Right atrium auricular region (tissue), 2 donors: ENCODE measurements around the gene CAPZB. TPM values are rescaled to one million over a fixed set of nuclear protein-coding genes. Genes with fewer than 3 reads are reported as not detected.

Experiments
- DNase-seq: peaks from one replicate; pipeline ENCODE4 v3.0.0-alpha.2; 2019; ENCODE audit warnings: low spot score
- H3K27ac ChIP-seq, 2 donors: fragments of 200-600 bp; sonication (generic); 1 replicate in 1 of 2; 2 replicates in 1 of 2; pipeline ENCODE4 v1.5.1; 2016 to 2019
- H3K27me3 ChIP-seq, 2 donors: fragments of 200-600 bp; sonication (generic); one replicate each; pipeline versions ENCODE4 v1.5.1 to v1.6.0; 2017 to 2019
- H3K36me3 ChIP-seq: fragments of 200-600 bp; sonication (generic); one replicate; pipeline ENCODE4 v1.5.1; 2016
- H3K4me1 ChIP-seq, 2 donors: fragments of 200-600 bp; sonication (generic); one replicate each; pipeline versions ENCODE4 v1.5.1 to v1.6.0; 2017 to 2019
- H3K4me3 ChIP-seq, 2 donors: fragments of 200-600 bp; sonication (generic); 1 replicate in 1 of 2; 2 replicates in 1 of 2; pipeline ENCODE4 v1.5.1; 2017 to 2019; ENCODE audit warnings: mild to moderate bottlenecking in 1 of 2, moderate library complexity in 1 of 2
- H3K9me3 ChIP-seq, 2 donors: fragments of 200-600 bp; sonication (generic); one replicate each; pipeline ENCODE4 v1.5.1; 2019
- CTCF ChIP-seq, 2 donors: fragments of 200-600 bp; sonication (generic); IDR thresholded peaks; one replicate each; pipeline ENCODE4 v1.5.1; 2019; ENCODE audit warnings: antibody characterized with exemption in 2 of 2
- total RNA-seq, 2 donors: library from RNA; depleted of rRNA; stranded (reverse); fragments of >200 nt; gene quantifications; one replicate each; pipeline ENCODE4 v1.1.0, GENCODE V29; 2016

CAPZB gene
- total RNA-seq, 2 donors from 2014 or later, result 87.8 to 122 TPM

DNA sequence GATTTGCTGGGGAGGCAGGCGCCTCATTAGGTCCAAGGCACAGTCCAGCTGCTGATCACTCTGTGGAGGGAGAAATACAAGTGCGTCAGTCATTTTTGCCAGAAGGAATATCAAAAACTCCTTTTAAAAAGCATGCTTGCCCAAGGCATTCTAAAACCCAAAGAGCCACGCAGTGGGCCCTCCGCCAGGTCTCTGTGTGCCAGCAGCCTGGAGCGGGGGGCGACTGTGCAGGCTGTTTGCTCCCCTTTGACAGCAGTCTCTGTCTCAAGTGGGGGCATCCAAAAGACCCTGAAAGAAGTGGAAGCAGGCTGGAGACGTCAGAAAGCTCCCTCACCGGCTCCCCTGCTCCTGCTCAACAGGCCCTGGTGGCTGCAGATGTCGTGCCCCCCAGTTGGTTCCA, 65.6 kb downstream of the CAPZB start:
- Histone ChIP-seq H3K27me3 (no peaks in the 10 kb centered on the region), H3K36me3 (peaks cover 20% of the 10 kb centered on the region), H3K27ac (no peak overlapping the region), H3K9me3 (no peaks in the 10 kb centered on the region), H3K4me3 (no peak overlapping the region), H3K4me1 (peaks cover 0 to 84% of the 10 kb centered on the region in 2 donors)
- TF ChIP-seq CTCF (IDR thresholded peaks at IDR 0.05), result no peak
- DNase-seq, result no peak

GRCh38 chr1:19418503-19418971, 66.8 kb downstream of the CAPZB start:
- peaks cover 0 to 84% of the 10 kb centered on the region in 2 donors for H3K4me1 ChIP-seq
- peak overlapping the region; percentile 41 to 42 for H3K27ac ChIP-seq
- H3K9me3 ChIP-seq, result no peaks in the 10 kb centered on the region
- no peaks in the 10 kb centered on the region for H3K27me3 ChIP-seq
- no peak overlapping the region for H3K4me3 ChIP-seq
- H3K36me3 ChIP-seq, result peaks cover 20% of the 10 kb centered on the region
- no peak for TF ChIP-seq CTCF (IDR thresholded peaks at IDR 0.05)
- DNase-seq, result no peak

- Histone ChIP-seq H3K36me3 (peaks cover 20% of the 10 kb centered on the region), H3K4me1 (peaks cover 0 to 85% of the 10 kb centered on the region in 2 donors)
- TF ChIP-seq CTCF (IDR thresholded peaks at IDR 0.05), result no peak
Observed at GRCh38 chr1:19416921-19417470, 68.3 kb downstream of the CAPZB start.

DNA sequence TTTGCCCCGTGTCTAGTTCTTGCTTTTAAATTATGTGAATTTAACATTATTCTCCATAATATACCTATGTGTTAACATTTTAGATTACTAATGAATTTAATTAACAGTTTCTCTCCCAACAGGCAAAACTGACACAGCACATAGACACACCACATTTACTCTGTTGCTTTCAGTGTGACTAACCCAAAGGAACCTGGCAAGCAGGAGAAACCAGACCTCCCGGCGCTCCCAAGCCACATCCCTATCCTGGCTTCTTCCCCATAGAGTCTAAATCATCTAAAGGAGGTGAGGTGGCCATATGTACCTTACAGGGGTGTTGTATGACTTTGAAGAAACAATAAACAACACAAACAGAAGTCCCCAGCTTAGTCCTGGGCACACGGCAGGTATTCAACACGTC, 69.2 kb downstream of the CAPZB start:
- peaks cover 20% of the 10 kb centered on the region for H3K36me3 ChIP-seq
- H3K27ac ChIP-seq, result peak overlapping the region in 1 of 2 donors; percentile 70
- no peak for TF ChIP-seq CTCF (IDR thresholded peaks at IDR 0.05)
- no peaks in the 10 kb centered on the region for H3K9me3 ChIP-seq
- H3K4me3 ChIP-seq, result no peak overlapping the region
- no peaks in the 10 kb centered on the region for H3K27me3 ChIP-seq
- peaks cover 0 to 81% of the 10 kb centered on the region in 2 donors for H3K4me1 ChIP-seq
- no peak for DNase-seq

More at GRCh38 chr1:19416921-19417470, 68.3 kb downstream of the CAPZB start:
- Histone ChIP-seq H3K9me3 (no peaks in the 10 kb centered on the region), H3K27ac (peak overlapping the region in 1 of 2 donors; percentile 12), H3K4me3 (no peak overlapping the region), H3K27me3 (no peaks in the 10 kb centered on the region)
- no peak for DNase-seq

- peaks cover 22% of the 10 kb centered on the region for H3K36me3 ChIP-seq
Observed at GRCh38 chr1:19414515-19415121, 70.7 kb downstream of the CAPZB start.

More at GRCh38 chr1:19414515-19415121, 70.7 kb downstream of the CAPZB start:
- no peak for TF ChIP-seq CTCF (IDR thresholded peaks at IDR 0.05)
- Histone ChIP-seq H3K27me3 (no peaks in the 10 kb centered on the region), H3K27ac (peak overlapping the region; percentile 70 to 74), H3K4me1 (peaks cover 0 to 66% of the 10 kb centered on the region in 2 donors), H3K4me3 (no peak overlapping the region), H3K9me3 (no peaks in the 10 kb centered on the region)
- no peak for DNase-seq
